Ecto neural progenitor cell (in vitro differentiated cells): ENCODE measurements around the gene ARMCX4.
"Not testable (repeated sequence)": the region's sequence is repeated elsewhere in the genome, so short reads cannot be mapped to it uniquely, and the experiment has no call there.

Experiments used
- DNase-seq: peaks from one replicate; pipeline ENCODE4 v3.0.0-alpha.2; 2018; ENCODE audit warnings: low spot score

Gene ARMCX4

DNA sequence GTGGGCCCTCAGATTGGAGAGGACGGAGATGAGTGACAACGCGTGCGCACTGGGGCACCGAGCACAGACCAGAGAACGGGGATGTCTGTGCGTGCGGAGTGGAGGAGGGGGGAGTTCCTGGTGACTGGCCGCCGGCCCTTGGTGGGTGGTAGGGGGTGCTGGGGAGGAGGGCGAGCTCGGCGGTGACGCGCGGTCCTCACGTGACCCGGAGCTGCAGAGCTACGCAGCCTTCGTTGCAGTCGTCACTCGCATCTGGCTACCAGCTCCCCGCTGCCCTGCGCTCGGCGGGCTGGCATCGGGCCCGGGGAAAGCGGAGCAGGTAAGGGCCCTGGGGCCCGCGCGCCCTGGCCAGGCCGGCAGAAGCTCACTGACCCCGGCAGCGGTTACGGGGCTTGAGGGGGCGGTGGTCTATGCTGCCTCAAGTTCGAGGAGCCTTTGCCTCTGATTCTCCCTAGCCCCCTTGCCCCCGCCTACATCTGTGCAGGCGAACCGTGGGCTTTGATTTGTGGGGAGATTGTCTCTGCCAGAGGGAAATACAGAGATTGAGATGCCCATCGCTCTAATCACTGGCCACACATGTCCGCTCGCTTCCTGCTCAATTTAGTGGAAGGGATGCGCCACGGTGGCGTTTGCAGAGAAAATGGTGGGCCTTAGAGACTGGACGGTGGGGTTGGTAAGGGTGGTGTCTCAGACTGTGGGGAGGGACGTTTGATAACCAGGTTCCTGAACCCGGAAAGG lies at the start of gene ARMCX4:
TSS of gene ARMCX4 (plus strand) at position 245 of the 738 bp plus-strand sequence. CDS start 3,134 bp downstream, outside the sequence.
- DNase-seq = peak; percentile 81

DNA sequence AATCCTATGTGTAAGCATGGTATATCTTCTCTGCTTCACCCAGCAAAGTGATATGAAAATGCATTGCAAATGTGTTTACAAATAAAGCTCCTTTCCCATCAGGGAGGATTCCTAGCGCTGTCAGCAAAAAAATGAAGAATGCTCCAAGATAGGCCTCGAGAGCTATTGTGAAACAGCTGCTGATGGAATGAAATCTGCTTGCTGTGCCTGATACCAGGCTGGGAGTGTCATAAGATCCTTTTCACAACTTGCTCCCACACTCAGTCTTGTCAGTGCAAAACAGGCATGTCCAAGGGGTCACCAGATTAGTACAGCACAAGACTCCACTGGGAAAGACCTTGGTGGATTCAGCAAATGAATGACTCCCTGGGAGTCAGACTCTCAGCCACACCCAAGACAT lies 43.2 kb upstream of the ARMCX4 start:
- DNase-seq = no peak

DNA sequence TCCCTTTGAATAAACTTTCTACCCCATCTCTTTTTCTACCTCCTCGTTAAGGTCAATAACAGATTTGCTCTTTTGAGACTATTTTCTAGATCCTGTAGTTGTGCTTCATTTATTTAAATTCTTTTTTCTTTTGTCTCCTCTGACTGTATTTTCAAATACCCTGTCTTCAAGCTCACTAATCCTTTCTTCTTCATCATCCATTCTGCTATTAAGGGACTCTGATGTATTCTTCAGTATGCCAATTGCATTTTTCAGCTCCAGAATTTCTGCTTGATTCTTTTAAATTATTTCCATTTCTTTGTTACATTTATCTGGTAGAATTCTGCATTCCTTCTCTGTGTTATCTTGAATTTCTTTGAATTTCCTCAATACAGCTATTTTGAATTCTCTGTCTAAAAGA lies 36.0 kb upstream of the ARMCX4 start:
- DNase-seq = no peak

DNA sequence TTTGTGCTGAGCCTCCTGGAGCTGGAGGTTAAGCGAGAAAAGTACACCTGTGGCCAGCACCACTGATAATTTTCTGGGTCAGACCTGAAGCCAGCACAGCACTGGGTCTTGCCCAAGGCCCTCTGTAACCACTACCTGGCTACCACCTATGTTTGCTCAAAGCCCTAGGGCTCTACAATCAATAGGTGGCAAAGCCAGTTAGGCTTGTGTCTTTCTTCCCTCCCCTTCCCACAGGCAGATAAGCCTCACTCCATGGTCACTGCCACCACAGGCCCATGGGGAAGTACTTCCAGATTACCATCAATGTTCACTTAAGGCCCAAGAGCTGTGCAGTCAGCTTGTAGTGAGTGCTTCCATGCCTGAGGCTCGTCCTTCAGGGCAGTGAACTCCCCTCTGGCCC lies 35.2 kb upstream of the ARMCX4 start:
- no peak for DNase-seq

DNA sequence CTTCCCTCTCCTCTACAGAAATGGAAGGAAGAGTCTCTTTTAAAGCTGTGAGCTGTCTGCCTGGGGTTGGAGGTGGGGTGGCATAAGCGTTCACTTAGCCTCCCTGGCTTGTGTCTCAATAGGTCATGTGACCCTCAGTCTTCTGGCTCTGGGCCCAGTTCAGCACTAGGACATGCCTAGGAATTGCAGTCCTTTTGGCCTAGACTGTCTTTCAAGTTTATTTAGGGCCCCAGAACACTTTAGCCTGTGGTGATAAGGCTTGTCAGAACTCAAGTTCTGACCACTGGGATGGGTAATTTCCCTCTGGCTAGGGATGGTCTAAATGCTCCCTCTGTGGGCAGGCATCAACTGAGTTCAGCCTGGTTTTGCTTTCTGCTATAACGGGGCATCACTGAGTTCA lies 34.3 kb upstream of the ARMCX4 start:
- DNase-seq = no peak

DNA sequence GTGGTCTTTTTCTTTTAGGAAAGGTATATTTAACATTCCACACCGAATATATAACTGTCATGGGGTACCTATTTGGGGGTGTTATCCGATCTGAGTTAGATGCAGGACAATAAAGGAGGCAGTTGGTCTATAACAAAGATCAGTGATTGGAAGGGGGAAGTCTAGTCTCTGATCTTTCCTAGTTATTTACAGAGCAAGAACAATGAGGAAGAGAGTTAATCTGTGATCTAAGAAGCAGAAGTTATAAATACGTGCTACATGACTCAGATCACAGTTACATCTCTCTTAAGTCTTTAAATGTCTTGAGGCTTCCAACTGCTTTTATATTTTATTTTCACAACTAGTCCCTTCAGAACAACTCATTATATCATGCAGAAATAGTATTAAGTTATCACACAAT lies 33.2 kb upstream of the ARMCX4 start:
- DNase-seq = no peak

DNA sequence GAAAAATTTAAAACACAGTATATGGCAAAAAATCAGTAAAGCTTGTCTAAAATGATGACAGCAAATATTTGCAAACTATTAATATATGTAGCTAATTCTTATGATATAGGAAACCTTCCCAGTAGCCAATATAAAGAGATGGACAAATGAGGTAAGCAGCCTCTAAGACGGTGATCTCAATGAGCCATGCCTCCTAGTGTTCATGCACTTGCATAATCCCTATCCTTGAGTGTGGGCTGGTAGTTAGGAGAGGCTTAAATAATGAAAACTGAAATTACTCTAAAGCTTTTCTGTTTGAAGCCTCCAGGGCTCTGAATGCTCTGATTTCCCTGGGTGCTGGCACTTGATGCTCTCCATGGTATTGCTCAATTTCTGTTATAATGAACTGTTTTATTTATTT lies 24.6 kb upstream of the ARMCX4 start:
- DNase-seq = no peak

DNA sequence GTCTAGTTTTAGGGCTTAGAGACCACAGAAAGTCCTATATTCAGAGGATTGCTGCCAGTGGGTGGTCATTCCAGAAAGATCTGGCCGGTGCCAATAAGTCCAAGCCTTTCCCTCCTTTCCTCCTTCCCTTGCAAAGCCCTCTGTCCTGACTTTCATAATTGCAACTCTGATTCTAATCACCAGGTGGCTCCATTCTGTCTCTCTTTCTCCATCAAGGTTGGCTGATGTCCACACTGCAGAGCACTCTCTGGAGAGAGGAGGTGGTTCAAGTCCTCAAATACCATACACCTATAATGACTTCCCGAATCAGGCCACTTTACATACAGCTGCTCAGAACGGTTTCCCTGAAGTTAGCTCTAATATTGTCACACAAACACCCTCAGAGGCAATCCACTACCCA lies 22.4 kb upstream of the ARMCX4 start:
- DNase-seq = no peak

DNA sequence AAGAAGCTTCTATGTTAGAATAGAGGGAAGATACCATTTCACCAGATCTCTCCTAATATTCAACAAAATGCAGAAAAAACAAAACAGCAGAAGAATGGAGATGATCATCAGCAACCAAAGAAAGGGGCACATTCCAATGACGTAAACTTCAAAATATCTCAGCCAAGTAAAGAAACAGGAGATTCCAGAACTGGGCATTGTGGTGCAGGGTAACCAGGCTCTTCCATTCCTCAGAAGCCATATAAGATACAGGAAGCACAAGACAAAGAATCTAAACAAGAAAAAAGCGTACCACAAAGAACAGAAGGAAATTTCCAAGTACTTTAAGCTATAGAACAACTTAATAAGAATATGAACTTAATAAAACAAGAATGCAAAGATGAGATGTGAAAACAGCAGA lies 6.9 kb upstream of the ARMCX4 start:
- no peak for DNase-seq

DNA sequence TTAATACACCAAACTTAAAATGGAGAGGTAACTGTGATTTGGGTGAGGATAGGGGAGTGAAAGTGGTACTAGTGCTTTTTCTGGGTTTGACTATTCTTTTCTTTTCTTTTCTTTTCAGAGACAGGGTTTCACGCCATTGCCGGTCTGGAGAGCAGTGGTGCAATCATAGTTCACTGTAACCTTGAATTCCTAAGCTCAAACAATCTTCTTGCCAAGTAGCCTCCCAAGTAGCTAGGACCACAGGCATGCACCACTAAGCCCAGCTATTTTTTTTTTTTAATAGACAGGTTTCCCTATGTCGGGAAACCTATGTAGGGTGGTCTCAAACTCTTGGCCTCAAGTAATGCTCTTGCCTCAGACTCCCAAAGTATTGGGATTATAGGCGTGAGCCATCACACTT lies 3.0 kb upstream of the ARMCX4 start:
- no peak for DNase-seq

DNA sequence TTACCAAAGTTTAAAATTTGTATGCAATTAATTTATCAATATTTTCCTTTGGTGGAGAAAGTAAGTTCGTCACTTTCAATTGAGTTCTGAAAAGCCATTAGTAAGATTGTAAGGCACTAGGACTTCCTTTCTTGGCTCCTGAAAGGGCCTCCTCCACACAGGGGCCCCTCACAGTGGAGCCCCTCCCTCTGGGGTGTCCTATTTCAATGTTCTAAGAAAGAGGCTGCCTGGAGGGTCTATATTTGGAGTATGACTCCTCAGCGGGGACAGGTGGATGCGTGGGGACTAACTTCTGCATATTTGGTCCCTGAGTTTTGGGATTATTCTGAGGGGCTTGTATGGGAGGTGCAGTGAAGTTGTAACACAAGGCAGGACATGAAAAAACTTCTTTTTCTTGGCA lies 1.6 kb upstream of the ARMCX4 start:
- no peak for DNase-seq

DNA sequence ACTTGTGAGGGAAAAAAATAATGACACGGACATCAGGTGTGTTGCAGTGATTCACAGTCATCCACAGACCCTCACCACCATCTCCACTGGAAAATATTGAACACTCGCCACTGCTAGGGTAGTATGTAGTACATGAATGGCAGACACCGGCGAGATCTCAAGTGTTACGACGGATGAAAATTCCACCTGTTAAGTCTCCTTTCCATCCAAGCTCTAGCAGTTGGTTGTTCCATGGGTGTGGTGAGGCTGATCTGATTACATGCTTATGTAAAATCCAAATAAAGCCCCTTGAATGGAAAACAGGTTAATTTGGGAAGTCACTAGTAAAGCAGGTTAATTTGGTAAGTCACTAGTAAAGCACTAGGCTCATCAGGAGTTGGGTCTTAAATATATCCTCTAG lies 1.1 kb upstream of the ARMCX4 start:
- DNase-seq = no peak

DNA sequence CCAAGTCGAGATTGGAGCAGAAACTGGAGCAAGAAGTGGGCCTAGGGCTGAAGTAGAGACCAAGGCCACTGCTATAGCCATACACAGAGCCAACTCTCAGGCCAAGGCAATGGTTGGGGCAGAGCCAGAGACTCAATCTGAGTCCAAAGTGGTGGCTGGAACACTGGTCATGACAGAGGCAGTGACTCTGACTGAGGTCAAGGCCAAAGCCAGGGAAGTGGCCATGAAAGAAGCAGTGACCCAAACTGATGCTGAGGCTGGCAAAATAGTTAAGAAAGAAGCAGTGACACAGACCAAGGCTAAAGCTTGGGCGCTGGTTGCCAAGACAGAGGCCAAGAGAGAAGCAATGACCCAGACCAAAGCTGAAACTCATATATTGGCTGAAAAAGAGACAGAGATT lies 3.5 kb downstream of the ARMCX4 start:
- no peak for DNase-seq

DNA sequence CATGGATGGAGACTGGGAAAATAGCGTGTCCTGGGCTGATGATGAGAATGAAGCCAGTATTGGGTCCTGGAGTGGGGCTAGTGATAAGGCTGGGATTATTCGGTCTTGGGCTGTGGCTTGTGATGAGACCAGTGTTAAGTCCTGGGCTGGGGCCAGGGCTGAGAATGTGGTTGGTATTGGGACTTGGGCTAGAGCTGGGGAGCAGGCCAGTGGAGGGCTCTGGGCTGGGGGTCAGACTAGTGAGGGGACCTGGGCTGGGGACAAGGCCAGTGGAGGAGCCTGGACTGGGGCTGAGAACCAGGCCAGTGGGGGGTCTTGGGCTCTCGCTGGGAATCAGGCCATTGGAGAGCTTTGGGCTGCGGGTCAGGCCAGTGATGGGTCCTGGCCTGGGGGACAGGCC lies 6.7 kb downstream of the ARMCX4 start:
- no peak for DNase-seq

DNA sequence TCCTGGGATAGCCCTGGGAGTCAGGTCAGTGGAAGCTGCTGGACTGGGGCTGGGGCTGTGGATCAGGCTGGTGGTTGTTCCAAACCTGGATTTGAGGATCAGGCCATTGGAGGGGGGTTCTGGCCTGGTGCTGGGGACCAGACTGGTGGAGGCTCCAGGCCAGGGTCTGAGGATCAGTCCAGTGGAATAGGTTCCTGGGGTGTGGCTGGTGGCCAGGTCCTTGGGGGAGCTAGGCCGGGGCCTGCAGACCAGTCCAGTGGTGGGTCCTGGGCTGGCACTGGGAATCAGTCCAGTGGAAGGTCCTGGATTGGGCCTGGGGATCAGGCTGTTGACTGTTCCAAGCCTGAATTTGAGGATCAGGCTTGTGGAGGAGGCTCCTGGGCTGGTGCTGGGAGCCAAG lies 8.0 kb downstream of the ARMCX4 start:
- no peak for DNase-seq

DNA sequence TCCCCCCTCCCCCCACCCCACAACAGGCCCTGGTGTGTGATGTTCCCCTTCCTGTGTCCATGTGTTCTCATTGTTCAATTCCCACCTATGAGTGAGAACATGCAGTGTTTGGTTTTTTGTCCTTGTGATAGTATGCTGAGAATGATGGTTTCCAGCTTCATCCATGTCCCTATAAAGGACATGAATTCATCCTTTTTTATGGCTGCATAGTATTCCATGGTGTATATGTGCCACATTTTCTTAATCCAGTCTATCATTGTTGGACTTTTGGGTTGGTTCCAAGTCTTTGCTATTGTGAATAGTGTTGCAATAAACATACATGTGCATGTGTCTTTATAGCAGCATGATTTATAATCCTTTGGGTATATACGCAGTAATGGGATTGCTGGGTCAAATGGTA lies 17.7 kb downstream of the ARMCX4 start:
- DNase-seq = not testable (repeated sequence)

DNA sequence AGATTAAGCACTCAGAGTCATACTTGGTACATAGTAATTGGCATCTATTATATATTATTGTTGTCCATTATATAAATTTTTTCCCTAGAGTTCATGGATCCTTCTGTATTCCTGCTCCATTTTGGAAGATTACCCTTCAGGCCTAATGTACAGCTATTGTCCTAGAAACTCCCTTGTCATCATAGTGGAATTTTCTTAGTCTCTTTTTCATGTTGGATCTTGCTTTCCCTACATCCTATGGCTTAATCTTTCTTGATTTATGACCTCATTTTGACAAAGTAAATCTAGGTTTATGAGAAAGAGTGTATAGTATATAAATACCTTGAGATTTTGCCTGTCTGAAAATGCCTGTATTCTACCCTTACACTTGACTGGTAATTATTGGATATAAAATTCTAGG lies 22.1 kb downstream of the ARMCX4 start:
- DNase-seq = no peak

DNA sequence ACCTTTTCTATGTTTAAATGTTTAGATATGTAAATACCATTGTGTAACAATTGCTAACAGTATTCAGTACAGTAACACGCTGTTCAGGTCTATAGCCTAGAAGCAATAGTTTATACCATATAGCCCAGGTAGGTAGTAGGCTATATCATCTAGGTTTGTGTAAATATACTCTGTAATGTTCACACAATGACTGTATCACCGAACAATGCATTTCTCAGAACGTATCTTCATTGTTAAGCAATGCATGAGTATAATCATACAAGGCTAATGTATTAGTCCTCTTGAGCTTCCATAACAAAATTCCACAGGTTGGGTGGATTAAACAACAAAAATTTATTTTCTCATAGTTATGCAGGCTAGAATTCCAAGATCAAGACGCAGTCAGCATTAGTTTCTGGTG lies 22.7 kb downstream of the ARMCX4 start:
- no peak for DNase-seq

DNA sequence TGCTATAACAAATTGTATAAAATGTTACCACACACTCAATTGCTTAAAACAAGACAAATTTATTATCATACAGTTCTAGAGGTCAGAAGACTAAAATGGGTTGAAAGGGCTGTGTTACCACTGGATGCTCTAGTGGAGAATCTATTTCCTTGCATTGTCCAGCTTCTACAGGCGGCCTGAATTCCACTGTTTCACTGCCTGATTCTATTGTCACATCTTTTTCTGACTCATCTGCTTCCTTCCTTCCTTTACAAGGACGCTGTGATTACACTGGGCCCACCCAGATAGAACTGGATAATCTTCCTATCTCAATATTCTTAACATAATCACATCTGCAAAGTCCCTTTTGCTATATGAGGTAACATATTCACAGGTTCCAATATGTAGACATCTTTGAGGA lies 45.7 kb downstream of the ARMCX4 start:
- no peak for DNase-seq
